ENCODE data around the gene BCHE. TPM values are rescaled to one million over a fixed set of nuclear protein-coding genes. Genes with fewer than 3 reads are reported as not detected.
"Not testable (repeated sequence)": the region's sequence is repeated elsewhere in the genome, so short reads cannot be mapped to it uniquely, and the experiment has no call there.

The BCHE gene
- total RNA-seq, 2 donors from 2014 or later = not detected

GRCh38 chr3:165846056-165846455, 8.8 kb upstream of the BCHE start:
- Mint-ChIP-seq H3K4me1 (no peaks in the 10 kb centered on the region), H3K4me3 (no peak overlapping the region), H3K36me3 (ENCODE audit: low read depth) (no peaks in the 10 kb centered on the region), H3K27ac (no peak overlapping the region), H3K27me3 (no peaks in the 10 kb centered on the region)
- ATAC-seq (no peak), DNase-seq (no peak)
- H3K9me3 ChIP-seq (ENCODE audit: control insufficient read depth, low read length, poor library complexity, severe bottlenecking) = no peaks in the 10 kb centered on the region

- no peaks in the 10 kb centered on the region for H3K4me1 Mint-ChIP-seq
- no peaks in the 10 kb centered on the region for H3K36me3 Mint-ChIP-seq (ENCODE audit: low read depth)
- H3K9me3 ChIP-seq (ENCODE audit: control insufficient read depth, low read length, poor library complexity, severe bottlenecking) = no peaks in the 10 kb centered on the region
- ATAC-seq (no peak), DNase-seq (no peak)
- no peak overlapping the region for H3K4me3 Mint-ChIP-seq
- no peaks in the 10 kb centered on the region for H3K27me3 Mint-ChIP-seq
- no peak overlapping the region for H3K27ac Mint-ChIP-seq
Measured at GRCh38 chr3:165839296-165840076, 2.3 kb upstream of the BCHE start.

GRCh38 chr3:165837801-165838200, 578 bp upstream of the BCHE start:
- no peaks in the 10 kb centered on the region for H3K4me1 Mint-ChIP-seq
- H3K9me3 ChIP-seq (ENCODE audit: control insufficient read depth, low read length, poor library complexity, severe bottlenecking) = no peaks in the 10 kb centered on the region
- H3K27me3 Mint-ChIP-seq = no peaks in the 10 kb centered on the region
- ATAC-seq (no peak), DNase-seq (no peak)
- H3K4me3 Mint-ChIP-seq = no peak overlapping the region
- H3K27ac Mint-ChIP-seq = no peak overlapping the region
- no peaks in the 10 kb centered on the region for H3K36me3 Mint-ChIP-seq (ENCODE audit: low read depth)

GRCh38 chr3:165835431-165835830, 1.8 kb downstream of the BCHE start:
- Mint-ChIP-seq H3K36me3 (ENCODE audit: low read depth) (no peaks in the 10 kb centered on the region), H3K4me1 (no peaks in the 10 kb centered on the region), H3K27ac (no peak overlapping the region), H3K4me3 (no peak overlapping the region), H3K27me3 (no peaks in the 10 kb centered on the region)
- H3K9me3 ChIP-seq (ENCODE audit: control insufficient read depth, low read length, poor library complexity, severe bottlenecking) = no peaks in the 10 kb centered on the region
- ATAC-seq (no peak), DNase-seq (no peak)

GRCh38 chr3:165830746-165831145, 6.5 kb downstream of the BCHE start:
- ATAC-seq (no peak), DNase-seq (no peak)
- Mint-ChIP-seq H3K4me1 (no peaks in the 10 kb centered on the region), H3K4me3 (no peak overlapping the region), H3K36me3 (ENCODE audit: low read depth) (no peaks in the 10 kb centered on the region), H3K27ac (no peak overlapping the region), H3K27me3 (no peaks in the 10 kb centered on the region)
- no peaks in the 10 kb centered on the region for H3K9me3 ChIP-seq (ENCODE audit: control insufficient read depth, low read length, poor library complexity, severe bottlenecking)

GRCh38 chr3:165827883-165828282, 9.3 kb downstream of the BCHE start:
- Mint-ChIP-seq H3K4me1 (no peaks in the 10 kb centered on the region), H3K27me3 (no peaks in the 10 kb centered on the region), H3K36me3 (ENCODE audit: low read depth) (no peaks in the 10 kb centered on the region), H3K27ac (no peak overlapping the region), H3K4me3 (no peak overlapping the region)
- DNase-seq (no peak), ATAC-seq (no peak)
- no peaks in the 10 kb centered on the region for H3K9me3 ChIP-seq (ENCODE audit: control insufficient read depth, low read length, poor library complexity, severe bottlenecking)

- H3K27me3 Mint-ChIP-seq = no peaks in the 10 kb centered on the region
Measured at GRCh38 chr3:165827233-165827632, 10.0 kb downstream of the BCHE start.

GRCh38 chr3:165820671-165821123, 16.5 kb downstream of the BCHE start:
- Mint-ChIP-seq H3K4me3 (no peak overlapping the region), H3K27ac (no peak overlapping the region), H3K27me3 (no peaks in the 10 kb centered on the region), H3K36me3 (ENCODE audit: low read depth) (no peaks in the 10 kb centered on the region), H3K4me1 (no peaks in the 10 kb centered on the region)
- H3K9me3 ChIP-seq (ENCODE audit: control insufficient read depth, low read length, poor library complexity, severe bottlenecking) = no peaks in the 10 kb centered on the region
- ATAC-seq (no peak), DNase-seq (no peak)

More at GRCh38 chr3:165827233-165827632, 10.0 kb downstream of the BCHE start:
- ATAC-seq (no peak), DNase-seq (no peak)
- no peaks in the 10 kb centered on the region for H3K4me1 Mint-ChIP-seq
- no peaks in the 10 kb centered on the region for H3K9me3 ChIP-seq (ENCODE audit: control insufficient read depth, low read length, poor library complexity, severe bottlenecking)
- no peak overlapping the region for H3K4me3 Mint-ChIP-seq
- no peak overlapping the region for H3K27ac Mint-ChIP-seq
- H3K36me3 Mint-ChIP-seq (ENCODE audit: low read depth) = no peaks in the 10 kb centered on the region

- ATAC-seq = no peak
- Mint-ChIP-seq H3K27me3 (no peaks in the 10 kb centered on the region), H3K27ac (no peak overlapping the region), H3K36me3 (ENCODE audit: low read depth) (no peaks in the 10 kb centered on the region), H3K4me1 (no peaks in the 10 kb centered on the region), H3K4me3 (no peak overlapping the region)
- DNase-seq = no peak
- no peaks in the 10 kb centered on the region for H3K9me3 ChIP-seq (ENCODE audit: control insufficient read depth, low read length, poor library complexity, severe bottlenecking)
Measured at GRCh38 chr3:165817160-165817709, 20.0 kb downstream of the BCHE start.

GRCh38 chr3:165816209-165816608, 21.0 kb downstream of the BCHE start:
- no peak overlapping the region for H3K4me3 Mint-ChIP-seq
- no peak overlapping the region for H3K27ac Mint-ChIP-seq
- H3K4me1 Mint-ChIP-seq = no peaks in the 10 kb centered on the region
- ATAC-seq = no peak
- H3K27me3 Mint-ChIP-seq = no peaks in the 10 kb centered on the region
- no peaks in the 10 kb centered on the region for H3K36me3 Mint-ChIP-seq (ENCODE audit: low read depth)
- DNase-seq = no peak
- no peaks in the 10 kb centered on the region for H3K9me3 ChIP-seq (ENCODE audit: control insufficient read depth, low read length, poor library complexity, severe bottlenecking)

- ATAC-seq = no peak
- H3K27ac Mint-ChIP-seq = no peak overlapping the region
Measured at GRCh38 chr3:165815682-165816081, 21.5 kb downstream of the BCHE start.

GRCh38 chr3:165814380-165814779, 22.8 kb downstream of the BCHE start:
- H3K9me3 ChIP-seq (ENCODE audit: control insufficient read depth, low read length, poor library complexity, severe bottlenecking) = no peaks in the 10 kb centered on the region
- H3K4me1 Mint-ChIP-seq = no peaks in the 10 kb centered on the region

More at GRCh38 chr3:165815682-165816081, 21.5 kb downstream of the BCHE start:
- no peaks in the 10 kb centered on the region for H3K4me1 Mint-ChIP-seq
- no peaks in the 10 kb centered on the region for H3K9me3 ChIP-seq (ENCODE audit: control insufficient read depth, low read length, poor library complexity, severe bottlenecking)
- no peak for DNase-seq
- H3K36me3 Mint-ChIP-seq (ENCODE audit: low read depth) = no peaks in the 10 kb centered on the region
- no peak overlapping the region for H3K4me3 Mint-ChIP-seq
- H3K27me3 Mint-ChIP-seq = no peaks in the 10 kb centered on the region

GRCh38 chr3:165807937-165808336, 29.3 kb downstream of the BCHE start:
- not testable (repeated sequence) for H3K36me3 Mint-ChIP-seq (ENCODE audit: low read depth); H3K27me3 Mint-ChIP-seq; ATAC-seq; H3K4me1 Mint-ChIP-seq; H3K9me3 ChIP-seq (ENCODE audit: control insufficient read depth, low read length, poor library complexity, severe bottlenecking); H3K4me3 Mint-ChIP-seq; DNase-seq; H3K27ac Mint-ChIP-seq

More at GRCh38 chr3:165814380-165814779, 22.8 kb downstream of the BCHE start:
- ATAC-seq (no peak), DNase-seq (no peak)
- H3K27ac Mint-ChIP-seq = no peak overlapping the region
- H3K36me3 Mint-ChIP-seq (ENCODE audit: low read depth) = no peaks in the 10 kb centered on the region
- H3K27me3 Mint-ChIP-seq = no peaks in the 10 kb centered on the region
- no peak overlapping the region for H3K4me3 Mint-ChIP-seq

Data from T-helper 17 cell (primary cell).